HT1080 (cell line): ENCODE data around the gene PJVK. TPM values are rescaled to one million over a fixed set of nuclear protein-coding genes. Genes with fewer than 3 reads are reported as not detected.
"Not testable (repeated sequence)": the region's sequence is repeated elsewhere in the genome, so short reads cannot be mapped to it uniquely, and the experiment has no call there.

Source experiments
- DNase-seq: peaks from one replicate; pipeline ENCODE4 v3.0.0-alpha.2; 2015; ENCODE audit warnings: low read depth
- polyA plus RNA-seq, 2 experiments: library from polyadenylated mRNA; depleted of rRNA; stranded (reverse); fragments of >200 nt; gene quantifications; 2 replicates each; pipeline ENCODE4 v1.2.3, GENCODE V29; 2015
- total RNA-seq: library from RNA; depleted of rRNA; stranded (reverse); fragments of >200 nt; shearing (Covaris generic); gene quantifications from 2 replicates; pipeline ENCODE4 v1.2.3, GENCODE V29; 2014; rRNA removed

PJVK gene, protein sequence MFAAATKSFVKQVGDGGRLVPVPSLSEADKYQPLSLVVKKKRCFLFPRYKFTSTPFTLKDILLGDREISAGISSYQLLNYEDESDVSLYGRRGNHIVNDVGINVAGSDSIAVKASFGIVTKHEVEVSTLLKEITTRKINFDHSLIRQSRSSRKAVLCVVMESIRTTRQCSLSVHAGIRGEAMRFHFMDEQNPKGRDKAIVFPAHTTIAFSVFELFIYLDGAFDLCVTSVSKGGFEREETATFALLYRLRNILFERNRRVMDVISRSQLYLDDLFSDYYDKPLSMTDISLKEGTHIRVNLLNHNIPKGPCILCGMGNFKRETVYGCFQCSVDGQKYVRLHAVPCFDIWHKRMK
- 0.39 and 0.47 TPM in 2 replicates for total RNA-seq
- polyA plus RNA-seq (2015; cell fraction: cytosol; rRNA removed), result 0.29 and 0.42 TPM in 2 replicates
- 2.0 and 4.2 TPM in 2 replicates for polyA plus RNA-seq (2015; cell fraction: nucleus; rRNA removed)

DNA sequence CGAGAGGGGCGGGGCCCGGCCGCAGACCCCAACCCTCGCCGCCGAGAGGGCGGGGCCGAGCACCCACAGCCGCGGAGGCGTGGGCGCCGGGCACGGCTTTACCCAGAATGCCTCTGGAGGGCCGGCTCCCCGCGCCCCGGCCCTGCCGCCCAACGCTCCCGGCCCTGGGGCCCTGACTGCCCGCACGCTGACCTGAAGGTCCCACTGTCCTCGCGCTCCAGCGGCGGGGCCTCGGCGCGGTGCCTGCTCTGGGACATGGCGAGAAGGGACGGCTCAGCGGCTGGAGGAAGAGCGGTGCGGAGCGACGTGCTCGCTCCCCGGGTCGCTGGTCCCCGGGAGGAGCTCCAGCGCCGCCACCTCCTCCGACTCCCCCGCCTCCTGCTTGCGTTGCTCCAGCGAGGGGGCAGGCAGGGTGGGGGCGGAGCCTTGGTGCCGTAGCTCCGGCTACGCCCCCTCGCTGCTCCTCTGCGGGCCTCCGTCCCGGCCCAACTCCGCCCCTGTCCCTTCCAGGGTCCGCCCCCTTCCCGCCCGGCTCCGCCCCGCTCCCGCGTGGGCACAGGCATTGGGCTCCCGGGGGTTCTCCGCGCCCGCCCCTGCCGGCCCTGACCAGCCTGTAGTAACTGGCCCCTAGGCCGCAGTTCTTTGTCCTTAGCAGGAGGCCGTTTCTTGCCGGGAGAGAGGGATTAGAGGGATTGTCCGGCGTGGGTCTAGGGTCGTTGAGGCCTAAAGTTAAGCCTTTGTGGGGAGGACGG, at the start of gene PJVK, which contains the start of gene PRKRA:
Gene PJVK (plus strand): TSS at position 605 of the 752 bp plus-strand sequence. CDS start 2,032 bp downstream, outside the sequence.
Gene PRKRA (minus strand): TSS at position 402 of the 752 bp plus-strand sequence. CDS start 145 bp downstream, at position 257.
- peak; percentile 96 for DNase-seq

DNA sequence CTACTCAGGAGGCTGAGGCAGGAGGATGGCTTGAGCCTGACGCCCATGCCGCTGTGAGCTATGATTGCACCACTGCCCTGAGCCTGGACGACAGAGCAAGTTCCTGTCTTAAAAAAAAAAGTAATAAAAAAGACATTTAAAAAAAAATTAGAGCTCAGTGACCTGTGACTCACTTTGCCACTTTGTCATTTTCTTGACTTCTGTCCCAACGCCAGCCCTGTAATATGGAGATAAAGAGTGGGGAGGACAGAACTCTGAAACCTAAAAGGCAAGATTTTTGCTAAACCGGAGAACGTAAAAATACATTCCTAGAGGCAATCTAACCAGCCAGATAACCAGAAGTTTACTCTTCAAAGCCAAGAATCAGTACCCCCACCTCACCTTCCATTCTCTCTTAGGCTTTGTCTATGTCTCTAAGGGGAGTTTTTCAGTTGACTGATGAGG, 49.2 kb upstream of the PJVK start:
- DNase-seq, result no peak

DNA sequence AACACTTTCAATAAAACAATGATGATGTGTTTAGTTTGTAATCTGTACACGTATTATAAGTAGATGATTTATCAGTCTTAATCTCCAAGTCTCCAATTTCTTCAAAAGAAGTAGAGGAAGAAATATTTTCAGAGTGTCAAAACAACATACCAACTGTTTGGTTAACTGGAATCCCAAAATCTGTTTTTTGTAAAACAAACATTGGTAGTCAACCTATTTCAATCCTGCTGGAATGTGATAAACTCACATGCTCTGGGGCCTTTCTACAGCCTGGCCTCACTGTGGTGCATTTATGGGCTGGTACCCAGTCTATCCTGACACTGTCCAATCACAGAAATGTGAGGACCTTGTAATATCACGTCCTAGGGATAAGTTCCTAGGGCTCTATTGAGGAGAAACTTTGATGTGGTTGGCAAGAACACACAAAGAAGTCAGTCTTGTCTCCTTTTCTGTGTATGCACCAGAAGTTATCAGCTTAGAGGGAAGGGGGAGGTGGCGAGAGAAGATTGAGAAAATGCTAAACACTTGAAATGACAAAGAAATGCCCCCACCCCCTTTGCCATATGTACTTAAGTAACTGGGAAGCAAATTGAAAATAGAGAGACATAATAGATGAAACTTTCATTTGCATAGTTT, 47.4 kb upstream of the PJVK start:
- no peak for DNase-seq

DNA sequence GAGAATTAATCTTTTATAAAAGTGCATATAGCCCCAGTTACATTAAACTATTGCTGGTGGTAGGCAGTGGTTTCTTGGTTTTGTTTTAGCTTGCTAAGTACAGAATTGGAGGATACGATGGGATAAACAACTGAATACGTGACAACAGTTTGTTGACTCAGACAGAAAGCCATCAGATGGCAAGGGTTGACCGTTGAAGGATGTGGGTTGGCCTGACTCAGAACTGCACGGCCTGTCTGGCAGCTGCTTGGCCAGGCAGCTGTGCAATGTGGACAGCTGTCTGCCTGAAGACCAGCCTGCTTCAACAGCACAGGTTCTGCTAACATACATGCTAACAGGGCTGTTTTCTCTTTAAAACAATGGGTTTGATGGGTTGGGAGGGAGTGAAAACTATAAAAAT, 46.8 kb upstream of the PJVK start:
- peak; percentile 91 for DNase-seq

DNA sequence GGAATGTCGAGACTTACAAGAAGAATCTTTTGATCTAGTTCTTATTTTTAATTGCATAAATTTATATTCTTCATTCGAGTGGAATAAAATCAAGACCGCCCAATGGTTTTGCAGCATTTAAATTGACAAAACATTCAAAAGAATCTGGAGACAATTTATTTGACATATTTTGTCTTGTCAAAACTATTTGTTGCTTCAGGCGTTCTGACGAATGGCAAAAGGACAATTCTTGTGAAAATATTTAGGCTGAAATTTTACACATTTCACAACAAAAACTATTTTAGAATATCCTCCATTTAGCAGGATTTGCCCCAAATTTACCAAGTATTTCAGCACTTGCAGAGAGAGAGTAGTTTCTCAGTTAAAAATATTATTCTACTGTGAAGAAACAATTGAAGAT, 41.9 kb upstream of the PJVK start:
- DNase-seq, result no peak

DNA sequence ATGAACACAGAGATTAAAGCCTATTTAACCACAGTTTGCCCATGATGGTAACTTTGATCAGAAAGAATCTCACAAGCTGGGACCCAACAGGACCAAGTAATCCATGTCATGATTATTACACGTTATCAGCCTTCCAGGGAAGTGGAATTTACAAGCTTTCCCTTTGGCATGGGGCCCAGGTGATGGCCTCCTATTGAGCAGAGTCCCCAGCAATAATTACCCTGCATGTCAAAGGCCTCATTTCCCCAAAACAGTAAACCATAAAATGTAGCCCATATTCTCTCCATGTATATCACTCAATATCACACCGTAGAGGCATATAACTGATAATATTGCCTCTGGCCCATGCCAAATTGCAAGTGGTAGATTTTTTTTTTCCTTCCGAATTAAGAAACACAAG, 39.1 kb upstream of the PJVK start:
- no peak for DNase-seq

DNA sequence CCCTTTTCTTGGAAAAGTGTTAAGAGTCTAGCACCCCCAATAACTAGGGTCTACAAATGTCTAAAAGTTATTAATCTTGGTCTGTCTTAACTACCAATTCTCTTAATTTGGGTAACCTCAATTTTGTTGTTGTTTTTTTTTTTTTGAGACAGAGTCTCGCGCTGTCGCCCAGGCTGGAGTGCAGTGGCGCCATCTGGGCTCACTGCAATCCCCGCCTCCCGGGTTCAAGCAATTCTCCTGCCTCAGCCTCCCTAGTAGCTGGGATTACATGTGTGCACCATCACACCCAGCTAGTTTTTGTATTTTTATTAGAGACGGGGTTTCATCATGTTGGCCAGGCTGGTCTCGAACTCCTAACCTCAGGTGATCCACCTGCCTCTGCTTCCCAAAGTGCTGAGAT, 38.7 kb upstream of the PJVK start:
- DNase-seq, result not testable (repeated sequence)

DNA sequence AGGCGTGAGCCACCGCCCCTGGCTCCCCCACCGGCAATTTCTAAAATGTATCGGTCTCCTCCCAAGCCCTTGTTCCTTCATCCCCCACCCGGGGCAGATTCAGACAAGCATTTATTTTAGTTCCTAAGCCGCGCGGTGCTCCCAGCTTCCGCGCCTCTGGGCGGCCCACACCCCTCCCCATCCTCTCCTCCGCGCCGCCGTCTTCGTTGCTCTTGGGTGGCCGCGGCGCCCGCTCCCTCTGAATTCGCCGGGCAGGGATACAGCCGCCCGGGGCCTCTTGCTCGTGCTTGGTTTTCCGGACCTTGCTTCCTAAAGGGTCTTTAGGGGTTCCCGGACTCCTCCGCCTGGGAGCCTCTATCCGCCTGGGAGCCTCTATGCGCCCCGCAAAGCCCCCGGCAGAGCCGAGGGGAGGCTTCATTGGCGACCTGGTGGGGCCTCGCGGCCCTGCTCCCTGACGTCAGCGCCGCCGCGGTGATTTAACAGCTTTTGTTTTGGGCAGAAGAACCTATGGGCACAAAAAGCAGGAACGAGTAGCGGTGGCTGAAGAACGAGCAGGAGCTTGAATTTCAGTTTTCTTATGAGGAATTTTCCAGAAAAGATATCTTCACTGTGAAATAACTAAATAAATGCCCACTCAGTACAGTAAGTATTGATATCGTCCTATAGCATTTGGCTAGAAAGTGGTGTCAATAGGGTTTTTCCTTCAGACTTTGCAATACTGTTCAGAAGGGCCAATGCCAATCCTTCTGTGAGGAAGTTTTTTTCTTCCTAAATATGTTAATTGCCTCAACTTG, 37.5 kb upstream of the PJVK start:
- peak; percentile 82 for DNase-seq

DNA sequence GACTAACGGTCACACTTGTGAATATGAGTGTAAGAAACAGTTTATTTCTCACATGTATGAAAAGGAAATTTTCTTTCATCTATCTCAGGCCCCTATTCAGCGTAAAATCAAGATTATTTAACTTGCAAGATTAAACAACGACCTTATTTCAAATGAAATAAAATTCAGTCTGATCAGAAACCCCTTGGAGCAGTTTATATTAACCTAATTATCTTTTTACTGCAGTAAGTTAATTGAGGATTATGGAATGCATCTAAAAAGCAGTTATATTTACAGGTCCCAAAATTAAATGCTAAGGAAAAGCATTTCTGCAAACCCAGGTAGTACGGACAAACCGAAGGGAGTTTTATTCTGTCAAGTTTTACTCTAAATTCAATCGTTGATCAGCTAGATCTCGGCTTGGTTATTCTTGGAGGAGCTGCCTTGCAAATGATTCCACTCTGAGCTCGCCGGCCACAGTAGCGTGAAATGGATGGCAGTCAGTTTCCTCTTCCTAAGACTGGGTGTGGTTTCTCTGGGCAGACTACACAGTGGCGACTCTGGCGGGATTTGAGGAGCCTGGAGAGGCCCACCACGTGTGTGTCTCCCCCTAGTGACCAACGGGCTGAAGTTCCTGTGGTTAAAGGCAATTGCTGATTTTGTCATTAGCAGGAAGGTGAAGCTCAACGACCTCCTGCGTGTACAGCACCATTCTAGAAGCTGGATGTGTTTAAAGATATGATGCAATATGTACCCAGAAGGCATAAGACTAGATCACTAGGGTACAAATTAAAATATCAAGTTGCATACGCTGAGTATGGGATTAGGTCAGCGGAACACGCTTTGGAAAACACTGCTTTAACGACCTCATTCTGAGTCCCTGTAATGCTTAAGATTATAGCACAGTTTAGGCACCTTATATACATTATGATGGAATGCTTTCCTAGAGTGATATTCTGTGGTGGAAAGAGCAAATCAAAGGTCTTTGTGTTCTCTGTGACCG, 36.6 kb upstream of the PJVK start:
- DNase-seq, result peak; percentile 95

DNA sequence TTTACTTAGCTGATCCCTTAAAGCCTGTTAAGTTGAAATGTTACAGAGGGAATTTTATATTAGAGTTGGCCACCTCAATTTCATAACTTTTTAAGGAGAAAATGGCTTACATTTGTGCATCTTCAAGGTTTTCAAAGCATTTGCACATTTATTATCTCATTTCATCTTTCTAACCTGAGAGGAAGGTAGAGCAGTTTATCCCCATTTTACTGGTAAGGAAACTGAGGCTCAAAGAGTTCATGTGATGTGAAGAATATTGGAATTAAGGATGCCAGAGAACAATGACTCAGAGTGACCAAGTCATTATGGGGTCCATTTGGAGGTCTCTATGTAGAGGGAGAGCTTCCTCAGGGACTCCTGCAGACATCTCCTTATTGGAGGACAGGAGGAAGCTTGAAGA, 35.2 kb upstream of the PJVK start:
- DNase-seq, result no peak

DNA sequence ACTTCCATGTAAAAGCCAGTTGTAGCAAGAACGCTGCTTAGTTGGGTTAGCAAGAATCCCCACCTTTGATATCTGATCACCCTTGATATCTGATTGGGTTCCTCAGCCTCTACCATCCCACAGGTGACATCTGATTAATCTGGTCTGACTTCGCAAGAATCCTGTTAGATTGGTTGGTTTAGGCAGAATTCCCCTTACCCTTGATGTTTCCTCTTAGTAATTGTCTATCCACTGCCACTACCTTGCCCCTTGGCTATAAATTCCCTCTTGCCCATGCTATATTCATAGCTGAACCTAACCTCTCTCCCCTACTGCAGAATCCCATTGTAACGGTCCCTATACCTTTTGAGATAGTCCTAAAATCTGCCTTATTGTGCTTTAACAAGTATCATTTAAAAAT, 33.3 kb upstream of the PJVK start:
- no peak for DNase-seq

DNA sequence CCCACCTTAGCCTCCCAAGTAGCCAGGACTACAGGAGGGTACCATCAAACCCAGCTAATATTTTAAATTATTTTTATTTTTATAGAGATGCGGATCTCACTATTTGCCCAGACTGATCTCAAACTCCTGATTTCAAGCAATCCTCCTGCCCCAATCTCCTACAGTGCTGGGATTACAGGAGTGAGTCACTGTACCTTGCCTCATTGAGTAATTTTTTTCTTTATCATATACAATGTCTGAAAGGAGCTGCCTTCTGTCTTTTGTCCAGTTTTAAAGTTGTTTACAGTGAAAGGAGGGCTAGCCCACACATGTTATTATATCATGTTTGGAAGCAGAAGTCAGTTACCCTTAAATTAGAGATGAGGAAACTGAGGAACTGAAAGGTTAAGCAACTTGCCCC, 32.8 kb upstream of the PJVK start:
- no peak for DNase-seq

DNA sequence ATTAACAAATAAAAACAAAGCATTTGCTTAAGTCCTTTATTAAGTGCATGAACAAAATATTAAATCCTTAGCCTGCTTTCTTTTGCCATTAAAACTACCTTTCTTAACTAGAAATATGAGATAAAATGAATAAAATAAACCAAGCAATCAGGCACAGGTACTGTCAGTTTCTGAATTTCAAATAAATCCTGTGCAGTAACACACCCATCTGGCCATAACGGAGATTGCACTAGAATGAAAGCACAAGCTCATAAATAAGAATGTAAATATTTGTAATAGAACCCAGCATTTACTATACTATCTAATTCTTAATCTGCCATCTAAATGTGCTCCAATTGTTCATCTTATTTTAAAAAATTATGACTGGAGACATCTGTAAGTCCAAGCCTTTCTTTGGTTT, 32.1 kb upstream of the PJVK start:
- no peak for DNase-seq

DNA sequence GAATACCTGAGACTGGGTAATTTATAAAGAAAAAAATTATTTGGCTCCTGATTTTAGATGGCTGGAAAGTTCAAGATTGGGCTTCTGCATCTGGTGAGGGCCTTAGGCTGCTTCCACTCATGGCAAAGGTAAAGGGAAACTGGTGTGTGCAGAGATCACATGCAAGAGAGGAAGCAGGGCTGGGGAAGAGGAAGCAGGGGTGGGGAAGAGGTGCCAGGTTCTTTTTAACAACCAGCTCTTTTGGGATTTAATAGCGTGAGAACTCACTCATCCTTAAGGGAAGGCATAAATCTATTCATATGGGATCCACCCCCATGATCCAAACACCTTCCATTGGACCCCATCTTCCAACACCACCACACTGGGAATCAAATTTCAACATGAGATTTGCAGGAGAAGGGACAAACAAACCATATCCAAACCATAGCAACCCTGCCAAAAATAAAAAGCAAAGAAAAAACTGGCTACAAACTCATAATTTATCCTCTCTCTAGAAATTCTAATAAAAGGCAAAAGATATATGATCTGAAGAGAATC, 30.6 kb upstream of the PJVK start:
- no peak for DNase-seq

DNA sequence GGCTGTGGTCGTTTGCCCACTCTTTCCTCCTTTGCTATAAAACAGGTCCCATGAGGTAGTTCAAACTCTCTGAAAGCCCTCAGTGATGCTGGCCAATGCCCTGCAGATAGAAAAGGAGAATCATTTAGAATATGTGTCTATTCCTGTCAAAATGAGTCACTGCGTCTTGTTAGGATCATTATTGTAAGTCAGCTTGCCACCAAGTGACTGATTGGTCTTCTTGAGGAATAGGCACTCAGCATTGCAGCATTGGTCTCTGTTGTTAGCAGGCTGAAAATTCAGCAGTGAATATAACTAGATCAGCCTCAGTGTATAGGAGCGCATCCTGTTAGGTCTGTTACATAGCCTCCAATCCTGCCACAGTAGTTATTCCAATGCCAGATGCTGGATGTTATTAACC, 29.1 kb upstream of the PJVK start:
- DNase-seq, result no peak

DNA sequence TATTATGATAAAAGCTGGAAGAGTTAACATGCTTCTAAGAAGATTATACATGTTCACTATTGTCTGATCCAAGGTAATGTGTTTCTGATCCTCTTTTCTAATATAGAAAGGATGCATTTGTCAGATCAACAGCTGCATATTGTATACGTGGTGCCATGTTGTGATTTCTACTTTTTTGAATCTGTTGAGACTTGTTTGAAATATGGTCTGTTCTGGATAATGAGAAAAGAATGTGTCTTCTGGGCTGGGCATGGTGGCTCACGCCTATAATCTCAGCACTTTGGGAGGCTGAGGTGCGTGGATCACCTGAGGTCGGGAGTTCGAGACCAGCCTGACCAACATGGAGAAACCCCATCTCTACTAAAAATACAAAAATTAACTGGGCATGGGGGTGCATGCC, 27.4 kb upstream of the PJVK start:
- DNase-seq, result not testable (repeated sequence)

DNA sequence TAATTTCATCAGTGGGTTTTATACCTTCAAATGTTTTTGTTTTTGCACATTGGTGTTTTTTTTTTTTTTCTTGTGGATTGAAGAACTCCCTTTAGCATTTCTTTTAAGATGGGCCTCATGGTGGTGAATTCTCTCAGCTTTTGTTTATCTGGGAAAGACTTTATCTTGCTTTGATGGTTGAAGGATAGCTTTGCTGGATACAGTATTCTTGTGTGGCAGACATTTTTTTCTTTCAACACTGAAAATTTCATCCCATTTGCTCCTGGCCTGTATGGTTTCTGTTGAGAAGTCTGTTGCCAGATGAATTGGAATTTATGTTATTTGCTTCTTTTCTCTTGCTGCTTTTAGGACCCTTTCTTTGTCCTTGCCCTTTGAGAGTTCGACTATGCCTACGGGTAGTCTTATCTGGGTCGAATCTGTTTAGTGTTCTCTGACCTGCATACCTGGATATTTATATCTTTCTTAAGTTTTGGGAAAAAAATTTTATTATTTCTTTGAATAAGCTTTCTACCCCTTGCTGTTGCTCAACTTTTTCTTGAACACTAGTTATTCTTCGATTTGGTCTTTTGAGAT, 25.8 kb upstream of the PJVK start:
- DNase-seq, result no peak

DNA sequence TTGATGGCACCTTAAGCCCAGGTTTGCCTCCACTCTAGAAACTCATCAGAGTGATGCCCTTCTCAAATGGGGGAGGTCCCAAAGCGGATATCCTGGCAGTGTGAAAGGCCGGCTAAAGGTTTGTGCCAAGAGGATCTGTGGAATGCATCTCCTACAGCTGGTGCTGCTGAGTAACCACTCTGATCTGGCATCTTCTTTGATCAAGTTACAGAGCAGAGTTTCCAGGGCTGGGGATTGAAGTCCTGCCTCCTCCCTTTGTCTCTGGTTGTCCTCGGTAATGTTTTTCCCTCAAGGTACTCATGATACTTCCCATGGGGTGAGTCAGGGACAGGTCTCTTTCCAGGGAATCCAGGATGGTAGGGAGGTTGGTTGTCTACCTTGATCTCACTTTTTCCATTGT, 24.8 kb upstream of the PJVK start:
- DNase-seq, result peak; percentile 84

DNA sequence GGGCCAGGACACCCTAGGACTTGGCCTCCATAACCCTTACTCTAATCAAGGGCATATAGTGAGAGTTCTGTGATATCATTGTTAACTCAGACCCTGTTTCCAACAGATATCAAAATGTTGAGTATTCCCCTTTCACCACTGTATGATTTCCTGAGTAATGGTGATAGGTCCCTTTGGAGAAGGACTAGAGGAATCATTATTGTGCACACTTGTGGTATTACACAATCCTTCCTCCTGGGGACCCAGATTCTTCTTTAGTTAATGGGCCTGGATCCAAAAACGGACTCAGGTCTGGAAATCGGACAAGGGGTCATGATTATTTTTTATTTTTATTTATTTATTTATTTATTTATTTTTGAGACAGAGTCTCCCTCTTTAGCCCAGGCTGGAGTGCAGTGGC, 23.7 kb upstream of the PJVK start:
- no peak for DNase-seq
